CD4-positive, alpha-beta T cell (primary cell): Measurements from ENCODE around the gene TRMT5. TPM values are rescaled to one million over a fixed set of nuclear protein-coding genes. Genes with fewer than 3 reads are reported as not detected.

ENCODE experiments used
- ATAC-seq: fragments of 200-7000 bp; cut with Tn5 transposase; one replicate; pipeline ENCODE4 v1.10.0; 2022; ENCODE audit warnings: mild to moderate bottlenecking; ENCODE audit not compliant: poor library complexity
- CTCF ChIA-PET: fragments of 350-600 bp; sonication (Branson Sonifier 250); formaldehyde crosslinking; loops from one replicate; lab custom pipeline; 2021; ENCODE audit warnings: antibody characterized with exemption, inconsistent platforms; lab: Charles Lee
- POLR2A ChIA-PET: fragments of 350-600 bp; sonication (Branson Sonifier 250); formaldehyde crosslinking; loops from one replicate; lab custom pipeline; 2021; ENCODE audit warnings: antibody characterized with exemption, inconsistent platforms; lab: Charles Lee
- DNase-seq, 14 experiments: peaks; one replicate each; pipeline ENCODE4 v3.0.0-alpha.2; 2013 to 2020; ENCODE audit warnings: mixed read lengths in 2 of 14
- H3K27ac ChIP-seq, 2 donors: one replicate each; pipeline versions ENCODE4 v1.5.1 to v1.7.0; 2013; ENCODE audit warnings: low read length in 2 of 2, low read depth in 1 of 2, mild to moderate bottlenecking in 1 of 2
- H3K27me3 ChIP-seq, 2 experiments: 1 replicate in 1 of 2; 2 replicates in 1 of 2; pipeline versions ENCODE4 v1.6.1 to v1.7.0; 2013; ENCODE audit warnings: low read length in 2 of 2, control low read depth in 1 of 2, mild to moderate bottlenecking in 1 of 2, moderate library complexity in 1 of 2; ENCODE audit not compliant: insufficient read depth in 2 of 2, control insufficient read depth in 1 of 2
- H3K36me3 ChIP-seq: one replicate; pipeline ENCODE4 v1.6.1; 2013; ENCODE audit warnings: low read length, control low read depth; ENCODE audit not compliant: insufficient read depth
- H3K4me1 ChIP-seq: one replicate; pipeline ENCODE4 v1.6.1; 2013; ENCODE audit warnings: low read length, control low read depth; ENCODE audit not compliant: insufficient read depth
- H3K4me3 ChIP-seq: one replicate; pipeline ENCODE4 v1.5.1; 2013; ENCODE audit warnings: mild to moderate bottlenecking, low read length, moderate library complexity
- H3K9me3 ChIP-seq, 2 experiments: 1 replicate in 1 of 2; 2 replicates in 1 of 2; pipeline versions ENCODE4 v1.6.1 to v1.7.0; 2013; ENCODE audit warnings: low read length in 2 of 2, mild to moderate bottlenecking in 2 of 2, control low read depth in 1 of 2, moderate library complexity in 1 of 2; ENCODE audit not compliant: control insufficient read depth in 1 of 2, insufficient read depth in 1 of 2
- H3K27ac Mint-ChIP-seq: one replicate; pipeline ENCODE4 v1.8.0; 2020; ENCODE audit warnings: mixed read lengths
- H3K27me3 Mint-ChIP-seq: one replicate; pipeline ENCODE4 v1.8.0; 2021; ENCODE audit warnings: mixed read lengths
- H3K36me3 Mint-ChIP-seq: one replicate; pipeline ENCODE4 v1.8.0; 2021; ENCODE audit warnings: low read depth, mixed read lengths
- H3K4me1 Mint-ChIP-seq: one replicate; pipeline ENCODE4 v1.8.0; 2021; ENCODE audit warnings: low read depth, mixed read lengths
- H3K4me3 Mint-ChIP-seq: one replicate; pipeline ENCODE4 v1.8.0; 2020; ENCODE audit warnings: mild to moderate bottlenecking, mixed read lengths
- H3K9me3 Mint-ChIP-seq: one replicate; pipeline ENCODE4 v1.8.0; 2020; ENCODE audit warnings: mixed read lengths
- CTCF ChIP-seq: fragments of 200-600 bp; IDR thresholded peaks from one replicate; pipeline ENCODE4 v1.8.0; 2022; ENCODE audit warnings: antibody characterized with exemption, mild to moderate bottlenecking
- intact Hi-C, 2 experiments: fragments of 100-400 bp; cut with DNase I in 1 of 2; cut with micrococcal nuclease in 1 of 2; formaldehyde crosslinking; loops; one replicate each; pipeline versions ENCODE4 v1.15.1 to v1.9.0; 2023 to 2025; cut with DNase I, micrococcal nuclease
- total RNA-seq, 174 experiments: library from RNA in 2 of 174; stranded (reverse) in 2 of 174; gene quantifications; one replicate each; pipeline ENCODE4 v1.2.3 and lab custom pipeline; 2021 to 2026

The TRMT5 gene
- total RNA-seq, 2 experiments from 2014 or later = 3.6 to 3.8 TPM

GRCh38 chr14:60973070-60973469 is 7.8 kb downstream of the TRMT5 start:
- Mint-ChIP-seq H3K4me3 (no peak overlapping the region), H3K4me1 (peaks cover 23% of the 10 kb centered on the region), H3K27ac (no peak overlapping the region), H3K36me3 (peaks cover 22% of the 10 kb centered on the region), H3K27me3 (no peaks in the 10 kb centered on the region), H3K9me3 (no peaks in the 10 kb centered on the region)
- Histone ChIP-seq H3K4me1 (no peaks in the 10 kb centered on the region), H3K27ac (no peak overlapping the region), H3K9me3 (no peaks in the 10 kb centered on the region), H3K36me3 (no peaks in the 10 kb centered on the region), H3K4me3 (no peak overlapping the region), H3K27me3 (no peaks in the 10 kb centered on the region)
- TF ChIP-seq CTCF = no peak
- ChIA-PET POLR2A (no interaction called here), CTCF (no interaction called here)
- no peak for DNase-seq
- intact Hi-C loops = loop anchor here in 1 of 2 experiments (10.0 kb wide), 2 partner anchors 888 to 1488 kb away; partner anchors contain the start of genes JKAMP and L3HYPDH
- ATAC-seq = no peak

DNA sequence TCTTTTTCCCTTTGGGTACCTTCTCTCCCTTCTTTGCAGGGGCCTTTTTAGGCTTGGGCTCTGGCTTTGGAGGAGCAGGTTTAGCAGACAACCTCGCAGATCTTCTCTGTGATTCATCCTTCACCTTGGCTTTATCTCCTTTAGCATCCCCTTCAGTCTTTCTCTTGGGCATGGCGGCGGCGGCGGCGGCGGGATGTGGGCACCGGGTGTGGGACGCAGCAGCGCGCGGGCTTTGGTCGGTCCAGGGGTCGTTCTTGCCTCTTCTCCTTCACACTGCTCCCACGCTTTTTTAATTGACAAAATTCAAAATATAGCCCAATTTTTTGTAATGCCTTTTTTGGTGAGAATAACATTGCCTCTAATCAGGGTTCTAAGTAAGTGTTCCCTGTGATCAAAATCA is 8.6 kb downstream of the TRMT5 start:
- Mint-ChIP-seq H3K27me3 (no peaks in the 10 kb centered on the region), H3K36me3 (peaks cover 22% of the 10 kb centered on the region), H3K4me1 (peaks cover 18% of the 10 kb centered on the region), H3K27ac (no peak overlapping the region), H3K9me3 (no peaks in the 10 kb centered on the region), H3K4me3 (no peak overlapping the region)
- Histone ChIP-seq H3K36me3 (no peaks in the 10 kb centered on the region), H3K27ac (no peak overlapping the region), H3K4me1 (no peaks in the 10 kb centered on the region), H3K4me3 (no peak overlapping the region), H3K9me3 (no peaks in the 10 kb centered on the region), H3K27me3 (no peaks in the 10 kb centered on the region)
- ChIA-PET CTCF (no interaction called here), POLR2A (no interaction called here)
- TF ChIP-seq CTCF = no peak
- intact Hi-C loops = loop anchor here in 1 of 2 experiments (10.0 kb wide), 2 partner anchors 887 to 1487 kb away; partner anchors contain the start of genes JKAMP and L3HYPDH
- ATAC-seq (no peak), DNase-seq (no peak)

GRCh38 chr14:60971271-60971670 is 9.6 kb downstream of the TRMT5 start:
- H3K9me3 Mint-ChIP-seq = no peaks in the 10 kb centered on the region
- H3K27me3 ChIP-seq = no peaks in the 10 kb centered on the region
- peaks cover 8% of the 10 kb centered on the region for H3K4me1 Mint-ChIP-seq
- H3K9me3 ChIP-seq = no peaks in the 10 kb centered on the region
- CTCF ChIA-PET = no interaction called here
- H3K4me3 Mint-ChIP-seq = no peak overlapping the region
- DNase-seq = no peak
- H3K27me3 Mint-ChIP-seq = no peaks in the 10 kb centered on the region
- POLR2A ChIA-PET = no interaction called here
- no peak for TF ChIP-seq CTCF
- no peak for ATAC-seq
- no peaks in the 10 kb centered on the region for H3K36me3 ChIP-seq
- no peak overlapping the region for H3K27ac ChIP-seq
- no peak overlapping the region for H3K27ac Mint-ChIP-seq
- H3K4me3 ChIP-seq = no peak overlapping the region
- peaks cover 22% of the 10 kb centered on the region for H3K36me3 Mint-ChIP-seq
- intact Hi-C loops = loop anchor here in 1 of 2 experiments (10.0 kb wide), 2 partner anchors 886 to 1486 kb away; partner anchors contain the start of genes JKAMP and L3HYPDH
- no peaks in the 10 kb centered on the region for H3K4me1 ChIP-seq
